Neural cell (in vitro differentiated cells): Measurements from ENCODE around the gene MT1X. TPM values are rescaled to one million over a fixed set of nuclear protein-coding genes. Genes with fewer than 3 reads are reported as not detected.

Source experiments
- H2AFZ ChIP-seq: fragments of 200-600, 300-800 bp; sonication (generic), shearing (Covaris generic); 2 replicates; pipeline ENCODE4 v1.6.0; 2014; ENCODE audit warnings: low read depth, mild to moderate bottlenecking, antibody characterized with exemption, low read length, moderate library complexity
- H3F3A ChIP-seq: fragments of 200-600 bp; shearing (Covaris generic); 2 replicates; pipeline ENCODE4 v1.6.1; 2016; ENCODE audit warnings: mild to moderate bottlenecking, moderate library complexity, mixed read lengths, antibody characterized with exemption, low read length; ENCODE audit not compliant: insufficient read depth, poor library complexity, severe bottlenecking
- H3K27ac ChIP-seq: fragments of 200-600, 300-800 bp; sonication (generic), shearing (Covaris generic); 2 replicates; pipeline ENCODE4 v1.5.1; 2014; ENCODE audit warnings: mild to moderate bottlenecking, low read length, moderate library complexity
- H3K27me3 ChIP-seq: fragments of 300-800, 200-600 bp; sonication (generic), shearing (Covaris generic); 2 replicates; pipeline ENCODE4 v1.6.0; 2014; ENCODE audit warnings: mild to moderate bottlenecking, low read depth, low read length, moderate library complexity; ENCODE audit not compliant: insufficient read depth
- H3K36me3 ChIP-seq: fragments of 300-800, 200-600 bp; sonication (generic), shearing (Covaris generic); 2 replicates; pipeline ENCODE4 v1.5.1; 2014; ENCODE audit warnings: mild to moderate bottlenecking, antibody characterized with exemption, low read length, moderate library complexity; ENCODE audit not compliant: insufficient read depth
- H3K4me2 ChIP-seq: fragments of 300-800, 200-600 bp; sonication (generic), shearing (Covaris generic); 2 replicates; pipeline ENCODE4 v1.6.0; 2014; ENCODE audit warnings: mild to moderate bottlenecking, low read length
- H3K4me3 ChIP-seq: fragments of 300-800, 200-600 bp; sonication (generic), shearing (Covaris generic); 2 replicates; pipeline ENCODE4 v1.5.1; 2014; ENCODE audit warnings: mild to moderate bottlenecking, low read length, moderate library complexity
- H3K79me2 ChIP-seq: fragments of 200-600 bp; shearing (Covaris generic); replicated peaks from 2 replicates; pipeline ENCODE4 v1.6.0; 2014; ENCODE audit warnings: mild to moderate bottlenecking, low read length, moderate library complexity; ENCODE audit not compliant: insufficient read depth
- H3K9ac ChIP-seq: fragments of 300-800, 200-600 bp; sonication (generic), shearing (Covaris generic); 2 replicates; pipeline ENCODE4 v1.6.1; 2016; ENCODE audit warnings: mild to moderate bottlenecking, low read length, mixed read lengths
- H3K9me2 ChIP-seq: fragments of 200-600 bp; shearing (Covaris generic); 2 replicates; pipeline ENCODE4 v1.6.1; 2016; ENCODE audit warnings: mild to moderate bottlenecking, low read length, mixed read lengths; ENCODE audit not compliant: insufficient read depth
- H3K9me3 ChIP-seq: fragments of 200-600, 300-800 bp; sonication (generic), shearing (Covaris generic); 2 replicates; pipeline ENCODE4 v1.6.1; 2016; ENCODE audit warnings: mild to moderate bottlenecking, mixed run types, low read length, moderate library complexity, mixed read lengths
- H4K20me1 ChIP-seq: fragments of 200-600 bp; shearing (Covaris generic); 2 replicates; pipeline ENCODE4 v1.6.1; 2016; ENCODE audit warnings: mild to moderate bottlenecking, mixed run types; ENCODE audit not compliant: insufficient read depth
- CTCF ChIP-seq: fragments of 450-650 bp; IDR thresholded peaks from 2 replicates; pipeline ENCODE4 v1.5.1; 2014; ENCODE audit warnings: antibody characterized with exemption, mild to moderate bottlenecking, moderate library complexity; ENCODE audit not compliant: poor library complexity, severe bottlenecking
- EP300 ChIP-seq: fragments of 450-650 bp; conservative IDR thresholded peaks from 2 replicates; pipeline ENCODE4 v1.6.1; 2014; ENCODE audit warnings: antibody characterized with exemption, mild to moderate bottlenecking, moderate library complexity; ENCODE audit not compliant: poor library complexity, severe bottlenecking
- EZH2 ChIP-seq: fragments of 200-600, 300-800 bp; shearing (Covaris generic), sonication (generic); IDR thresholded peaks from 2 replicates; pipeline ENCODE4 v1.6.1; 2014; ENCODE audit warnings: antibody characterized with exemption, low read length, borderline replicate concordance, mild to moderate bottlenecking; ENCODE audit not compliant: insufficient read depth, poor library complexity, severe bottlenecking
- MXI1 ChIP-seq: fragments of 450-650 bp; conservative IDR thresholded peaks from 2 replicates; pipeline ENCODE4 v1.6.1; 2014; ENCODE audit warnings: antibody characterized with exemption, mild to moderate bottlenecking; ENCODE audit not compliant: poor library complexity, severe bottlenecking
- POLR2AphosphoS5 ChIP-seq: IDR thresholded peaks from 2 replicates; pipeline ENCODE4 v1.6.1; 2012
- RAD21 ChIP-seq: fragments of 450-650 bp; conservative IDR thresholded peaks from 2 replicates; pipeline ENCODE4 v1.6.1; 2014; ENCODE audit warnings: antibody characterized with exemption, mild to moderate bottlenecking, moderate library complexity
- REST ChIP-seq: IDR thresholded peaks from 2 replicates; pipeline ENCODE4 v1.6.1; 2012; ENCODE audit warnings: borderline replicate concordance
- SMC3 ChIP-seq: fragments of 450-650 bp; conservative IDR thresholded peaks from 2 replicates; pipeline ENCODE4 v1.6.1; 2014; ENCODE audit warnings: antibody characterized with exemption, mild to moderate bottlenecking, moderate library complexity; ENCODE audit not compliant: poor library complexity
- TAF1 ChIP-seq: IDR thresholded peaks from 2 replicates; pipeline ENCODE4 v1.6.1; 2012; ENCODE audit warnings: low read depth
- polyA plus RNA-seq: library from polyadenylated mRNA; depleted of rRNA; stranded (reverse); fragments of >200 nt; gene quantifications from 2 replicates; pipeline ENCODE4 v1.2.3, GENCODE V29; 2014

MT1X gene
- polyA plus RNA-seq, 1 donor from 2014 or later, result 8.1 TPM

- TF ChIP-seq POLR2AphosphoS5 (no peak), EP300 (no peak), REST (no peak), RAD21 (no peak), CTCF (no peak), MXI1 (no peak), SMC3 (no peak), EZH2 (no peak), TAF1 (no peak)
- no peaks in the 10 kb centered on the region for H3K9me3 ChIP-seq
- H2AFZ ChIP-seq, result no peak overlapping the region
- H3K36me3 ChIP-seq, result no peaks in the 10 kb centered on the region
- no peak overlapping the region for H3K9ac ChIP-seq
- no peaks in the 10 kb centered on the region for H3K27me3 ChIP-seq
- no peaks in the 10 kb centered on the region for H3K79me2 ChIP-seq
- no peak overlapping the region for H3K27ac ChIP-seq
- no peaks in the 10 kb centered on the region for H3F3A ChIP-seq
- H3K4me3 ChIP-seq, result no peak overlapping the region
- no peak overlapping the region for H3K4me2 ChIP-seq
- no peaks in the 10 kb centered on the region for H4K20me1 ChIP-seq
- H3K9me2 ChIP-seq, result no peaks in the 10 kb centered on the region
Observed at GRCh38 chr16:56689171-56689570, 6.9 kb downstream of the MT1X start.

GRCh38 chr16:56690420-56691122 is 8.3 kb downstream of the MT1X start:
- Histone ChIP-seq H3K27ac (no peak overlapping the region), H3K4me2 (no peak overlapping the region), H3F3A (no peaks in the 10 kb centered on the region), H3K9me2 (no peaks in the 10 kb centered on the region), H3K79me2 (no peaks in the 10 kb centered on the region), H3K9ac (no peak overlapping the region), H3K4me3 (no peak overlapping the region), H3K36me3 (no peaks in the 10 kb centered on the region), H4K20me1 (no peaks in the 10 kb centered on the region), H3K27me3 (no peaks in the 10 kb centered on the region), H2AFZ (no peak overlapping the region), H3K9me3 (no peaks in the 10 kb centered on the region)
- TF ChIP-seq EZH2, result no peak
- no peak for TF ChIP-seq SMC3
- no peak for TF ChIP-seq EP300
- TF ChIP-seq REST, result no peak
- no peak for TF ChIP-seq POLR2AphosphoS5
- no peak for TF ChIP-seq MXI1
- TF ChIP-seq RAD21, result no peak
- no peak for TF ChIP-seq CTCF
- TF ChIP-seq TAF1, result no peak
